GM15510 (cell line): ENCODE results near the gene SNTB2.
A peak's percentile ranks its signal among the peaks of the same experiment; 100 is the strongest.

Experiments used
- POLR2A ChIP-seq: IDR thresholded peaks from 3 replicates; pipeline ENCODE4 v1.6.1; 2011; ENCODE audit warnings: borderline replicate concordance; ENCODE audit not compliant: insufficient read length; ENCODE audit errors: extremely low read depth

The SNTB2 gene

DNA sequence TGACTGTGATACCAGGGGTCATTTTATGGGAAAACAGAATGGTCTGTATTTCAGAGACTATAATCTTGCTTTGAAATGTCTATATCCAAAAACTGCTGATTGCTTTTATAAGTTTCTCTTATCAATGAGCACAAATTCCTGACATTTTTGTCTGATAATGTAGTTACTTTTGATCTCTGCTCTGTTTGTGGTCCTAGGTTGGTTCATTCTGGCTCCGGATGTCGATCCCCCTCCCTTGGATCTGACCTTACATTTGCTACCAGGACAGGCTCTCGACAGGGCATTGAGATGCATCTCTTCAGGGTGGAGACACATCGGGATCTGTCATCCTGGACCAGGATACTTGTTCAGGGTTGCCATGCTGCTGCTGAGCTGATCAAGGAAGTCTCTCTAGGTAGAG, 96.9 kb downstream of the SNTB2 start:
- TF ChIP-seq POLR2A = no peak

- no peak for TF ChIP-seq POLR2A
Measured at GRCh38 chr16:69285240-69285639, 98.3 kb downstream of the SNTB2 start.

DNA sequence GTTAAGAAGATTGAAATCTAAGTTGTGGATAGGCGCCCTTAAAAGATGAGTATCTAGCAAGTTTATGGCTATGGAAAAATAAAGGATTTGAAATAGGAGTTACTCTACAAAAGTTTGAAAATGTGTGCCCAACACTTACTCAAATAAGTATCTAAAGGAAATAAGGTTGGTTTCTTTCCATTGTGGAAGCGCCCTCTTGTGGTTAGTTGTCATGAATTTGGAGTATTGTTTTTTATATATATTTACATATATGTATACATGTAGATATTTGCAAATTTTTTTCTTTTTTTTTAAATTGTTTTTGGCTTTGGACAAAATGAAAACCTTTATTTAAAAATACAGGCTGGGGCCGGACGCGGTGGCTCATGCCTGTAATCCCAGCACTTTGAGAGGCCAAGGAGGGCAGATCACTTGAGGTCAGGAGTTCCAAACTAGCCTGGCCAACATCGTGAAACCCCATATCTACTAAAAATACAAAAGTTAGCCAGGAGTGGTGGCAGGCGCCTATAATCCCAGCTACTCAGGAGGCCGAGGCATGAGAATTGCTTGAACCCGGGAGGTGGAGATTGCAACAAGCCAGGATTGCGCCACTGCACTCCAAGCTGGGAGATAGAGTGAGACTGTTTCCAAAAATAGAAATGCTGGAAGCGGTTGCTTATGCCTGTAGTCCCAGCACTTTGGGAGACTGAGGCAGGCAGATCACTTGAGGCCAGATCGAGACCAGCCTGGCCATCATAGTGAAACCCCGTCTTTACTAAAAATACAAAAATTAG, 100.2 kb downstream of the SNTB2 start:
- no peak for TF ChIP-seq POLR2A

GRCh38 chr16:69293401-69293800, 106.4 kb downstream of the SNTB2 start:
- TF ChIP-seq POLR2A = no peak

DNA sequence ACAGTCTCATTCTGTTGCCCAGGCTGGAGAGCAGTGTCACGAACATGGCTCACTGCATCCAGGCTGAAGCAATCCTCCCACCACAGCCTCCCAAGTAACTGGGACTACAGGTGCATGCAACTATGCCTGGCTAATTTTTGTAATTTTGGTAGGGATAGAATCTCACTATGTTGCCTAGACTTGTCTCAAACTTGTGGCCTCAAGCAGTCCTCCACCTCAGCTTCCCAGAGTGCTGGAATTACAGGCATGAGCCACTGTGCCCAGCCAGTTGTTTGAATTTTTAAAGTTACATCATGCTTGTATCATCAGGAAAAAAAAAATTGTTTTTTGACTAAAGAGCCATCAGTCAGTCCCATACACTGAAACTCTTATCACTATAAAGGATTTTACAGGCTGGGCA, 107.1 kb downstream of the SNTB2 start:
- no peak for TF ChIP-seq POLR2A

DNA sequence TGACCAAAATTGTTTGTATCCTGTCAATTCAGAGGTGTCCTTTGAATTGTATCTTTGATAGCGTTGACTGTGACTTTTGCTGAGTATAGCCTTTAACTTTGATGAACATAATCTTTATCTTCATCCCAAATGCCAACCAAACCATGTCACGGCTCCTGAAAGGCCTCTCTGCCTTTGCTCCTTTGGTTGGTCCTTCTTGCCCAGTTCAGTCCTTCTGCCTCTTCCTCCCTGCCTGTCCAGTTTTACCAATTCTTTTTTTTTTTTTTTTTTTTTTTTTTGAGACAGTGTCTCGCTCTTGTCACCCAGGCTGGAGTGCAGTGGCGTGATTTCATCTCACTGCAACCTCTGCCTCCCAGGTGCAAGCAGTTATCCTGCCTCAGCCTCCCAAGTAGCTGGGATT, 111.3 kb downstream of the SNTB2 start:
- TF ChIP-seq POLR2A = no peak

- TF ChIP-seq POLR2A = no peak
Measured at GRCh38 chr16:69301187-69301586, 114.2 kb downstream of the SNTB2 start.

- no peak for TF ChIP-seq POLR2A
Measured at GRCh38 chr16:69301861-69302260, 114.9 kb downstream of the SNTB2 start.

GRCh38 chr16:69302301-69302700, 115.3 kb downstream of the SNTB2 start:
- TF ChIP-seq POLR2A = no peak

DNA sequence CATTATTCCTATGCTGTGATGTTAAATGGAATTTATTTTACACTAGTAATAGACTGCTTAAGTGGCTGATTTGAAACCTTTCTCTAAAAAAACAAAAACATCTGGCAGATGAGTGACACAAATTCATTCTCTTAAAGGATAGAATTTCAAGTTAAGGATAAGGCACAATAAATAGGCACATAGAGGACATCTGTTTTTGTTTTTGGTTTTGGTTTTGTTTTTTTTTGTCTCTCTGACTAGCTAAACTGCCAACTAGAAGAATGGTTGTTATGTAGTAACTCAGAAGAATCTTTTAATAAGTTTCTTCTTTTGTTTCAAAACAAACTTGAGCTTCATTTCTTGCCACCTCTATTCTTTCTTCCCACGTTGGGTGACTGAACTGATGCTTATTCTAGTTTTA, 119.1 kb downstream of the SNTB2 start:
- no peak for TF ChIP-seq POLR2A

DNA sequence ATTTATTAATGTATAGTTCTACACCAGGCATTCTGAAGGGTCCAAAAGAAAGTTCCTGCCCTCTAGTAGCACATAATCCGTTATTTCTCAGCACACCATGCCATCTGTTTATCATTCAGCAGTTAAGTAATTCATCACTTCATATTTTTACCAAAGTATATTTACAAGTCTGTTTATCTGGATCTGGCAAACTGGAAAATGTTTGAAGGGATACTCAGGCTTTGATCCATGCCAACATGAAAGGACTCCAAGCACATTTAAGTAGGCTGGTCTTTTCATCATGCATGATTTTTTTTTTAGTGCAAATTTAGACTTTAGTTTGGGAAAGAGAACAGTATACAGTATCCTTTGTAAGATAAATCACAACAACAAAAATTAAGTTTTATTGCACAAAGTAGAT, 120.1 kb downstream of the SNTB2 start:
- TF ChIP-seq POLR2A = no peak

- no peak for TF ChIP-seq POLR2A
Measured at GRCh38 chr16:69307856-69308255, 120.9 kb downstream of the SNTB2 start.

DNA sequence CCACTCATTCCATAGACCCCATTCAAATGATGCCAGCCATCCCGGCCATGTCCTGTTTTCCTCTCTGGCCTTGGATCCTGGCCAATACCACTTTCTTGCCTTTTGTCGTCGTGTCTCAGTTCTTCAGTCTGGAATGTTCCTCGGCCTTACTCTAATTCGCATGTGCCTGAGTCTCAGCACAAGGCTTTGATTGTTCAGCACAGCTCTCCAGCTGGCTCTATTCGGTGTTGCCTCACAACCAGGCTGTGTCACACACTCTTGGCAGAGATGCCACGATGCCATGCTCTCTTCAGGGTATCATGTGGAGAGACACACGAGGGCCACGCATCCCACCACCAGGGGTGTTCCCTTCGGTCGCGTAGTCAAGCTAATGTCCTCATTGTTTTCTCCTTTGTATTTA, 122.4 kb downstream of the SNTB2 start:
- TF ChIP-seq POLR2A = no peak

DNA sequence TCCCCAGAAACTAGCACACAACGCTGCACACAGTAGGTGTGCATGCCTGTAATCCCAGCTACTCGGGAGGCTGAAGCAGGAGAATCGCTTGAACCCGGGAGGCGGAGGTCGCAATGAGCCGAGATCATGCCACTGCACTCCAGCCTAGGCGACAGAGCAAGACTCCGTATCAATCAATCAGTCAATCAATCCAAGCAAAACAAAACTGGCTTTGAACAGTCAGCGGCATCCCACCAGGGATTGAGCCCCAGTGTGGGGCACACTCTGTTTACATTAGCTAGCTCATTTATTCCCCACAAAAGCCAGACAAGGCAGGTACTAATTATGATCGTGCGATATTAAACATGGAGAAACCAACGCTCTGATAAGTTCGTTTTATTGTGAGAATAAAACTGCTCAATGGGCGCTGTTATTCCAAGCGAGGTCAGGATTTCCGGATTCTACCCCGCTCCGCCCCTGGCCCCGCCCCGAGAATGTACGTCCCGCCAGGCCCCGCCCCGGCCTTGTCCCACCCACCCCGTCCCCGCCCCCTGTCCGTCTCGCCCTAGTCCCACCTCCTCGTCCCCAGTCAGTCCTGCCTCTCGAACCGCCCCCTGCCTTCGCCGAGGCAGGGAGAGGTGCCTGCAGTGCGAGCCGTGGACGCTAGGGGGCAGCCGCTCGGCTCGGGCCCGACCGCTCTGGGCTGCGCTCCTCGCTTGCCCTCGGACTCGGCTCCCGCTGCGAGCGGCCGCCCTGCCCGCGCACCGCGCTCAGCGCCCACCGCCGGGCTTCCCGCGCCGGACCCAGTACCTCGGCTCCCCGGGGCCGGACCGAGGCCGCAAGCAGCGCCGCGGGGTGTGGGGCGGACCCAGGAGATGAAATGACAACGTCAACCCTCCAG, 123.9 kb downstream of the SNTB2 start, which contains the start of gene VPS4A:
TSS of gene VPS4A (plus strand) at position 698 of the 880 bp plus-strand sequence. CDS start at position 860, 162 bp downstream.
- peak; percentile 89 for TF ChIP-seq POLR2A

GRCh38 chr16:69311533-69312387, 124.8 kb downstream of the SNTB2 start:
- no peak for TF ChIP-seq POLR2A
